Heart right ventricle (tissue), 16 donors: ENCODE data around the gene EAPP. TPM values are rescaled to one million over a fixed set of nuclear protein-coding genes. Genes with fewer than 3 reads are reported as not detected.
A peak's percentile ranks its signal among the peaks of the same experiment; 100 is the strongest.
"Not testable (repeated sequence)": the region's sequence is repeated elsewhere in the genome, so short reads cannot be mapped to it uniquely, and the experiment has no call there.

Source experiments
- ATAC-seq, 8 donors: fragments of 200-7000 bp; cut with Tn5 transposase; one replicate each; pipeline ENCODE4 v1.9.1; 2020; ENCODE audit warnings: mild to moderate bottlenecking in 8 of 8, moderate library complexity in 8 of 8, moderate number of reproducible peaks in 1 of 8
- DNase-seq, 2 donors: peaks; one replicate each; pipeline ENCODE4 v3.0.0-alpha.2; 2020
- H3K27ac ChIP-seq, 10 donors: fragments of 200-600 bp; sonication (generic) in 2 of 10; one replicate each; pipeline versions ENCODE4 v1.5.0 to v1.8.0; 2020 to 2022; ENCODE audit warnings: mild to moderate bottlenecking in 3 of 10
- H3K27me3 ChIP-seq, 7 donors: fragments of 200-600 bp; one replicate each; pipeline ENCODE4 v1.8.0; 2021 to 2022; ENCODE audit warnings: mild to moderate bottlenecking in 2 of 7
- H3K36me3 ChIP-seq, 9 donors: fragments of 200-600 bp; sonication (generic) in 1 of 9; one replicate each; pipeline versions ENCODE4 v1.5.0 to v1.8.0; 2020 to 2022; ENCODE audit warnings: mild to moderate bottlenecking in 2 of 9
- H3K4me1 ChIP-seq, 9 donors: fragments of 200-600 bp; sonication (generic) in 1 of 9; one replicate each; pipeline versions ENCODE4 v1.5.0 to v1.8.0; 2020 to 2022; ENCODE audit warnings: mild to moderate bottlenecking in 4 of 9
- H3K4me3 ChIP-seq, 10 donors: fragments of 200-600 bp; sonication (generic) in 2 of 10; one replicate each; pipeline versions ENCODE4 v1.5.0 to v1.8.0; 2020 to 2022; ENCODE audit warnings: mild to moderate bottlenecking in 7 of 10, moderate library complexity in 2 of 10
- H3K9me3 ChIP-seq, 11 donors: fragments of 200-600 bp in 10 of 11; sonication (generic) in 2 of 11; one replicate each; pipeline versions ENCODE4 v1.5.0 to v1.8.0; 2013 to 2022; ENCODE audit warnings: mild to moderate bottlenecking in 2 of 11, control low read depth in 1 of 11, moderate library complexity in 1 of 11
- CTCF ChIP-seq, 9 donors: fragments of 200-600 bp; sonication (generic) in 2 of 9; IDR thresholded peaks; one replicate each; pipeline versions ENCODE4 v1.5.0 to v1.8.0; 2021 to 2022; ENCODE audit warnings: antibody characterized with exemption in 9 of 9, mild to moderate bottlenecking in 5 of 9, moderate library complexity in 1 of 9
- WGBS, 2 donors: extraction: QIAGEN DNeasy Blood & Tissue Kit; methylation state at CpG; one replicate each; pipeline ENCODE4 v1.1.7; 2013; ENCODE audit warnings: inconsistent platforms in 1 of 2; 5-methylcytosine and 5-hydroxymethylcytosine counted together
- intact Hi-C, 10 donors: fragments of 100-400 bp; cut with DNase I; formaldehyde crosslinking; loops; one replicate each; pipeline versions ENCODE4 v1.11.1 to v1.14.2; 2022
- polyA plus RNA-seq, 2 donors: library from polyadenylated mRNA; stranded (reverse); fragments of 200-250 nt; gene quantifications; one replicate each; pipeline ENCODE4 v1.2.3, GENCODE V29; 2013
- total RNA-seq, 10 donors: library from RNA; stranded (reverse); fragmentation: NEBNext Ultra II Directional in 3 of 10; extraction: Animal tissue kit (Norgen Biotek cat#: 25700) in 3 of 10; gene quantifications; one replicate each; pipeline versions ENCODE4 v1.2.1 to v1.2.4, GENCODE V29; 2021 to 2023
- donor health status: Arrhythmogenic right ventricular cardiomyopathy.
- donor health status: ischemic (EF 13 %, LVEDD 7.1; RV severe dilation, severe dysfunction).
- donor health status: healthy with polysubstance abuse.
- donor health status: DM: no; HTN: yes; CAD: no.
- donor health status: DM: no; HTN: no; CAD: no.
- donor health status: ischemic (EF 25% LVEDD 6.9; RV normal size, moderate dysfunction).
- donor health status: ischemic (EF 25% LVEDD 5.7; RV mildly dilated, moderate dysfunction).
- donor health status: healthy.
- donor health status: DM: yes; HTN: yes; CAD: no.
- donor health status: Ischemic cardiomyopathy.
- donor health status: ischemic (EF 35%, LVEDD 5.7; RV mildly dilated, moderate dysfunction).
- donor health status: nonischemic (EF 11% LVEDD 7.7; RV severe dilation, severe dysfunction).
- donor health status: DM: yes; HTN: yes; CAD: no.
- donor health status: PGD.
- donor health status: ischemic (EF 29% LVEDD 5.4; RV normal size, mild dysfunction).
- donor health status: nonischemic (EF 23%, LVEDD 6.1; RV moderate dilation, normal function).

Gene EAPP
- total and polyA plus RNA-seq, 12 donors, result 16.4 to 24.5 (median 20.0) TPM

- intact Hi-C loops, result loop anchor here in 4 of 10 donors (5.0 to 10.0 kb wide), 5 partner anchors 37 to 204 kb away; partner anchors contain the start of gene SPTSSA (in 3 of the 4)
- peak overlapping the region; percentile 74 to 99 (median 93) for H3K27ac ChIP-seq
- H3K4me1 ChIP-seq, result peaks cover 8 to 28% (median 18%) of the 10 kb centered on the region in 9 donors
- TF ChIP-seq CTCF (IDR thresholded peaks at IDR 0.05), result no peak
- peak overlapping the region; percentile 74 to 97 (median 89) for H3K4me3 ChIP-seq
- WGBS, 2 donors, result 1% methylated on average over 15 of the region's 15 CpGs
- no peaks in the 10 kb centered on the region for H3K27me3 ChIP-seq
- DNase-seq, result no peak
- ATAC-seq, result peak in 1 of 8 donors; percentile 0
- H3K9me3 ChIP-seq, result no peaks in the 10 kb centered on the region
- H3K36me3 ChIP-seq, result peaks cover 0 to 39% (median 5%) of the 10 kb centered on the region in 9 donors
These were observed 562 bp downstream of the EAPP start for GRCh38 chr14:34538871-34539406.

GRCh38 chr14:34538096-34538495 lies 1.4 kb downstream of the EAPP start:
- peak overlapping the region in 9 of 10 donors; percentile 74 to 97 (median 88) for H3K4me3 ChIP-seq
- DNase-seq, H3K27me3 ChIP-seq, ATAC-seq, H3K9me3 ChIP-seq: not testable (repeated sequence)
- peaks cover 0 to 47% (median 12%) of the 10 kb centered on the region in 9 donors for H3K36me3 ChIP-seq
- WGBS, 2 donors, result 68 to 71% methylated on average over 6 of the region's 6 CpGs
- intact Hi-C loops, result loop anchor here in 4 of 10 donors (5.0 to 10.0 kb wide), 5 partner anchors 36 to 203 kb away; partner anchors contain the start of gene SPTSSA (in 3 of the 4)
- peaks cover 8 to 28% (median 18%) of the 10 kb centered on the region in 9 donors for H3K4me1 ChIP-seq
- peak overlapping the region in 5 of 10 donors; percentile 11 to 96 (median 94) for H3K27ac ChIP-seq

GRCh38 chr14:34537677-34538009 lies 1.9 kb downstream of the EAPP start:
- ATAC-seq (no peak), DNase-seq (no peak)
- Histone ChIP-seq H3K4me1 (peaks cover 8 to 28% (median 18%) of the 10 kb centered on the region in 9 donors), H3K4me3 (peak overlapping the region in 4 of 10 donors; percentile 12 to 97 (median 92)), H3K36me3 (peaks cover 0 to 52% (median 15%) of the 10 kb centered on the region in 9 donors), H3K9me3 (no peaks in the 10 kb centered on the region), H3K27ac (peak overlapping the region in 2 of 10 donors; percentile 52 to 95), H3K27me3 (no peaks in the 10 kb centered on the region)
- no peak for TF ChIP-seq CTCF (IDR thresholded peaks at IDR 0.05)
- 70 to 79% methylated on average over 4 of the region's 4 CpGs for WGBS, 2 donors
- intact Hi-C loops, result loop anchor here in 4 of 10 donors (5.0 to 10.0 kb wide), 5 partner anchors 35 to 203 kb away; partner anchors contain the start of gene SPTSSA (in 3 of the 4)

GRCh38 chr14:34536951-34537676 lies 2.4 kb downstream of the EAPP start:
- WGBS, 2 donors, result 83 to 85% methylated on average over 4 of the region's 4 CpGs
- H3K4me1 ChIP-seq, result peaks cover 8 to 28% (median 18%) of the 10 kb centered on the region in 9 donors
- peaks cover 0 to 57% (median 21%) of the 10 kb centered on the region in 9 donors for H3K36me3 ChIP-seq
- ATAC-seq (no peak), DNase-seq (no peak)
- no peak for TF ChIP-seq CTCF (IDR thresholded peaks at IDR 0.05)
- intact Hi-C loops, result loop anchor here in 4 of 10 donors (5.0 to 10.0 kb wide), 5 partner anchors 35 to 202 kb away; partner anchors contain the start of gene SPTSSA (in 3 of the 4)
- no peaks in the 10 kb centered on the region for H3K27me3 ChIP-seq
- no peaks in the 10 kb centered on the region for H3K9me3 ChIP-seq
- H3K4me3 ChIP-seq, result peak overlapping the region in 1 of 10 donors; percentile 97
- H3K27ac ChIP-seq, result no peak overlapping the region
